CD4-positive, CD25-positive, alpha-beta regulatory T cell (primary cell): ENCODE measurements around the gene SNRPE. TPM values are rescaled to one million over a fixed set of nuclear protein-coding genes. Genes with fewer than 3 reads are reported as not detected.

Experiments
- ATAC-seq, 2 donors: fragments of 150-1000 bp; cut with Tn5 transposase; one replicate each; pipeline ENCODE4 v1.10.0; 2021; ENCODE audit warnings: low read depth in 2 of 2, moderate number of reproducible peaks in 2 of 2, moderate library complexity in 1 of 2
- DNase-seq, 3 donors: peaks; one replicate each; pipeline versions ENCODE4 v3.0.0 to v3.0.0-alpha.2; 2012 to 2022; ENCODE audit warnings: mixed read lengths in 1 of 3
- H3K27ac ChIP-seq: one replicate; pipeline ENCODE4 v1.7.0; 2013; ENCODE audit warnings: mild to moderate bottlenecking, low read length; ENCODE audit not compliant: insufficient read depth, poor library complexity, severe bottlenecking
- H3K27me3 ChIP-seq: one replicate; pipeline ENCODE4 v1.7.0; 2013; ENCODE audit warnings: low read length; ENCODE audit not compliant: control insufficient read depth, insufficient read depth
- H3K36me3 ChIP-seq: one replicate; pipeline ENCODE4 v1.7.0; 2013; ENCODE audit warnings: mild to moderate bottlenecking, low read length, moderate library complexity; ENCODE audit not compliant: control insufficient read depth, insufficient read depth
- H3K4me1 ChIP-seq: 2 replicates; pipeline ENCODE4 v1.7.0; 2013; ENCODE audit warnings: mild to moderate bottlenecking, low read length; ENCODE audit not compliant: insufficient read depth, control insufficient read depth, poor library complexity, severe bottlenecking
- H3K4me3 ChIP-seq: one replicate; pipeline ENCODE4 v1.7.0; 2013; ENCODE audit warnings: low read depth, mild to moderate bottlenecking, low read length, moderate library complexity
- H3K9me3 ChIP-seq, 2 experiments: 1 replicate in 1 of 2; 2 replicates in 1 of 2; pipeline ENCODE4 v1.7.0; 2013; ENCODE audit warnings: low read length in 2 of 2, mild to moderate bottlenecking in 1 of 2, moderate library complexity in 1 of 2; ENCODE audit not compliant: control insufficient read depth in 2 of 2
- H3K27ac Mint-ChIP-seq, 3 donors: one replicate each; pipeline ENCODE4 v1.8.0; 2020 to 2022; ENCODE audit warnings: mild to moderate bottlenecking in 3 of 3, mixed read lengths in 3 of 3, moderate library complexity in 2 of 3
- H3K27me3 Mint-ChIP-seq: one replicate; pipeline ENCODE4 v1.8.0; 2022; ENCODE audit warnings: mild to moderate bottlenecking, mixed read lengths
- H3K36me3 Mint-ChIP-seq: one replicate; pipeline ENCODE4 v1.8.0; 2020; ENCODE audit warnings: mixed read lengths
- H3K4me1 Mint-ChIP-seq, 4 donors: one replicate each; pipeline ENCODE4 v1.8.0; 2020 to 2022; ENCODE audit warnings: mixed read lengths in 4 of 4, mild to moderate bottlenecking in 1 of 4
- H3K4me3 Mint-ChIP-seq, 4 donors: one replicate each; pipeline ENCODE4 v1.8.0; 2020 to 2022; ENCODE audit warnings: mild to moderate bottlenecking in 4 of 4, mixed read lengths in 4 of 4, moderate library complexity in 3 of 4
- H3K9me3 Mint-ChIP-seq, 7 donors: one replicate each; pipeline ENCODE4 v1.8.0; 2020 to 2022; ENCODE audit warnings: mixed read lengths in 7 of 7, mild to moderate bottlenecking in 3 of 7, moderate library complexity in 2 of 7
- polyA plus RNA-seq, 4 donors: library from polyadenylated mRNA; unstranded; fragments of 300-500 nt; fragmentation: Illumina TruSeq; gene quantifications; one replicate each; pipeline ENCODE4 v1.2.3, GENCODE V29; 2021
- total RNA-seq: library from RNA; stranded (reverse); gene quantifications from one replicate; pipeline ENCODE4 v1.2.3, GENCODE V29; 2022

Gene SNRPE
- total RNA-seq (40.1 TPM), polyA plus RNA-seq (100 to 1,000 TPM; 197 to 324 (median 265) TPM)

DNA sequence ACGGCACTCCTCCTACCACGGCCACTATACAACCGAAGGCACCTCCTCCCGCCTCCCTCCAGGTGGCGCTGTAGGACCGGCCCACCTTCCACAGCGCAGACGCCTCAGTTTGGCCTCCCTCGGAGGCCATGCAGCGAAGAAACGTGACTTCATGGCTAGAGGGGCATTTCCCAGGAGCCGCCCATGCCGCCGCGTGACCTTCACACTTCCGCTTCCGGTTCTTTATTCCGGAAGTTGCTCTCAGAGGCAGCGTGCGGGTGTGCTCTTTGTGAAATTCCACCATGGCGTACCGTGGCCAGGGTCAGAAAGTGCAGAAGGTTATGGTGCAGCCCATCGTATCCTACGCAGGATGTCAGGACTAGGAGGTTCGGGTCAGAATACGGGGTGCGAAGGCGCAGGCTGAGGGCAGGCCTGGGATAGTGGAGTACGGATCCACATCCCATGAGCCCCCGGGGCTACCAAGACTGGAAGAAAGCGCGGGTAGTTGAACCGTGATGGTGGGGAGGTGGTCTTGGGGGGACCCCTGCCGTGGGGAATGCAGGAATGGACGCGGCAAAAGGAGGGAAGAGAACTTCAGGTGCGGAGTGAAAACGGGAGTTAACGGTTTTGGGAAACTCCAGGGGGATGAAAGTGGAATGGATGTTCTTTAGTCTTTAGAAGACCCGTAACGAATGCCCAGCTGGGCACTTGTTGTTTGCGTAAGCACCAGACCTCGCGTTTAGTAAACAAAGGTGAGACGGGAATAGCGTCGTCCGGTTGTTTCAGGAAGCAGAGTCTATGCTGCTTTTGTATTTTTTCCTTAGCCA lies at the start of gene SNRPE:
TSS of gene SNRPE (plus strand) at position 221 of the 806 bp plus-strand sequence. CDS start at position 282, 61 bp downstream.
- Mint-ChIP-seq H3K27ac (peak within 1 kb of the TSS; percentile 99 to 100 (median 99)), H3K27me3 (no peaks in the 10 kb centered on the region), H3K36me3 (peaks cover 26% of the 10 kb centered on the region), H3K4me3 (peak within 1 kb of the TSS; percentile 99 to 100 (median 99)), H3K9me3 (no peaks in the 10 kb centered on the region), H3K4me1 (peaks cover 14 to 33% (median 16%) of the 10 kb centered on the region in 4 donors)
- peak; percentile 98 to 99 for ATAC-seq
- no peaks in the 10 kb centered on the region for H3K9me3 ChIP-seq
- peak; percentile 95 to 98 (median 97) for DNase-seq
- peak within 1 kb of the TSS; percentile 80 for H3K27ac ChIP-seq
- peaks cover 11% of the 10 kb centered on the region for H3K4me1 ChIP-seq
- H3K4me3 ChIP-seq = peak within 1 kb of the TSS; percentile 96
- no peaks in the 10 kb centered on the region for H3K27me3 ChIP-seq
- peaks cover 27% of the 10 kb centered on the region for H3K36me3 ChIP-seq

DNA sequence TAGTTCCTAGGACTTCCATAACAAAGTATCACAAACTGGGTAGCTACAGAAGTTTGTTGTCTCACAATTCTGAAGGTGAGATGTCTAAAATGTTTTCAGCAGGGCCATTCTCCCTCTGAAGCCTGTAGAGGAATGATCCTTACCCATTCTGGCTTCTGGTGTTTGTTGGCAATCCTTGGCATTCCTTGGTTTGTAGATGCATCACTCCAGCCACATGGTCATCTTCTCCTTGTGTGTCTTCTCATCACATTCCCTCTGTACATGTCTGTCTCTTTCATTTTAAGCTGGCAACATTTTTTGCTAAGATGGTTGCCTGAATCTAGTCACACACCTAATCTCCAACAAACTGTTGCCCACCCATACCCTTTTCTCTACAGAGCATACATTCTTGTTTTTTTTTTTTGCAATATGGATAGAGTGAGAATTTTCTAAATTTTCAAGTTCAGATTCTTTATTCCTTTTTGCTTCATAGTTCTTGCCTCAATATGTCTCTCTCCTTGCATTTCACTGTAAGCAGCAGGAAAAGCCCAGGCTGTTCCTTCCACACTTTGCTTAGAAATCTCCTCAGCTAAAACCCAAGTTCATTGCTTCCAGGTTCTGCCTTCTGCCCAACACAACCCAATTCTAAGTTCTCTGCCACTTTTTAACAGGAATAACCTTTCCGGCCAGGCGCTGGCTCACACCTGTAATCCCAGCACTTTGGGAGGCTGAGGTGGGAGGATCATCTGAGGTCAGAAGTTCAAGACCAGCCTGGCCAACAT lies 47.6 kb upstream of the SNRPE start:
- Mint-ChIP-seq H3K4me1 (peaks cover 16 to 39% (median 28%) of the 10 kb centered on the region in 4 donors), H3K27me3 (no peaks in the 10 kb centered on the region), H3K27ac (peak overlapping the region in 1 of 3 donors; percentile 66), H3K9me3 (peaks cover 0 to 2% (median 0%) of the 10 kb centered on the region in 7 donors), H3K36me3 (peaks cover 28% of the 10 kb centered on the region), H3K4me3 (no peak overlapping the region)
- ATAC-seq (no peak), DNase-seq (no peak)
- H3K4me3 ChIP-seq = no peak overlapping the region
- H3K27ac ChIP-seq = peak overlapping the region; percentile 5
- H3K9me3 ChIP-seq = no peaks in the 10 kb centered on the region
- no peaks in the 10 kb centered on the region for H3K27me3 ChIP-seq
- peaks cover 52% of the 10 kb centered on the region for H3K36me3 ChIP-seq
- no peaks in the 10 kb centered on the region for H3K4me1 ChIP-seq

DNA sequence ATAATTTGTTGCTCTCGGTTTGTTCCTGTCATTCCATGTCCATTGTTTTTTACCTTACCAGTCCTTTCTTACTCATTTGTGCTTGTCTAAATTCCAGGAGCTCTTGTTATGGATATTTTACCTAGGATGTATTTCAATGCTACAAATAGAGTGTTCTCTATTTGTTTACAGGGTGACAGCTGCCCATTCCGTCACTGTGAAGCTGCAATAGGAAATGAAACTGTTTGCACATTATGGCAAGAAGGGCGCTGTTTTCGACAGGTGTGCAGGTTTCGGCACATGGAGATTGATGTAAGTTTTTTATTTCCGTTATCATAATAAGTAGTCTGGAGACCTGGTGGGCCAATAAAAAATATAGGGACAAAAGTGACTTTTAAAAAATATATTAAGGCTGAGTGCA lies 43.0 kb upstream of the SNRPE start:
- no peak overlapping the region for H3K4me3 Mint-ChIP-seq
- Histone ChIP-seq H3K9me3 (no peaks in the 10 kb centered on the region), H3K4me3 (no peak overlapping the region), H3K36me3 (peaks cover 80% of the 10 kb centered on the region), H3K4me1 (no peaks in the 10 kb centered on the region), H3K27me3 (no peaks in the 10 kb centered on the region), H3K27ac (no peak overlapping the region)
- H3K27ac Mint-ChIP-seq = no peak overlapping the region
- no peak for ATAC-seq
- H3K36me3 Mint-ChIP-seq = peaks cover 48% of the 10 kb centered on the region
- H3K4me1 Mint-ChIP-seq = peaks cover 26 to 34% (median 27%) of the 10 kb centered on the region in 4 donors
- no peak for DNase-seq
- peaks cover 0 to 2% (median 0%) of the 10 kb centered on the region in 7 donors for H3K9me3 Mint-ChIP-seq
- H3K27me3 Mint-ChIP-seq = no peaks in the 10 kb centered on the region

DNA sequence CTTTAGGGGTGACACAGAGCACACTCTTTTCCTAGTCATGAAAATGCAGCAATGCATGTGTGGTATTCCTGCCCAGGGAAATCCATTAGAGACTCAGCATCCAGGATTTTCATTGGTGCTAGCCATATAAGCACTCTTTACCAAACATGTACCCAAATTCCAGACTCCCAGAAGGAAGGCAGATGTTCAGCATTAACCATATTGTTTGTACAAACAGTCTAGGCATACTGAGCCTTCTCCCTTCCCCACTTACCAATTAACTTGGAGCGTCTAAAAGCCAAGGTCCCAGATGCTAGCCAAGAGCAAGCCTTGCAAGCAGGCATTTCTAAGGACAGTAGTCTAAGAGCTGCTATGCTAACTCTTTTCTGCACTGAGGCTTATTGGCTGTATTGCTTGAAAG lies 38.1 kb upstream of the SNRPE start:
- no peak for DNase-seq

DNA sequence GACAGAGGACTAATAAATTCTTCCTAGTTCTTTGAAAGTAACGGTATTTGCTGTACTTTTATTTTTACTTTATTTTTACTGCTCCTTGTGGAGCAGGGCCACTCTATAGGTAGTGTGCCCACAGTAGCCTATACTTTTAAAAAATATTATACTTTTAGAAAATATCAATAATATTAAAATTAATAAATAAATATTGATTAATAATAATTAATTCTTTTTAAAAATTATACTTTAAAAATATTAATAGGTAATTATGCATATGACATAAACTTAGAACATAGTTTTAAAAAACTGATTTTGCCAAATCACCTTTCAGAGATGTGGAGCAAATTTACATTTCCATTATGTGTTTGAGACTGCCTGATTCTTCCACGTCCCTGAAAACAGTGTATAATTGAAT lies 35.2 kb upstream of the SNRPE start:
- no peaks in the 10 kb centered on the region for H3K27me3 Mint-ChIP-seq
- peaks cover 12 to 29% (median 22%) of the 10 kb centered on the region in 4 donors for H3K4me1 Mint-ChIP-seq
- no peaks in the 10 kb centered on the region for H3K9me3 ChIP-seq
- peaks cover 51% of the 10 kb centered on the region for H3K36me3 Mint-ChIP-seq
- H3K4me3 ChIP-seq = no peak overlapping the region
- no peaks in the 10 kb centered on the region for H3K27me3 ChIP-seq
- no peak overlapping the region for H3K4me3 Mint-ChIP-seq
- H3K27ac ChIP-seq = no peak overlapping the region
- H3K4me1 ChIP-seq = no peaks in the 10 kb centered on the region
- H3K36me3 ChIP-seq = peaks cover 75% of the 10 kb centered on the region
- H3K9me3 Mint-ChIP-seq = peaks cover 0 to 1% (median 0%) of the 10 kb centered on the region in 7 donors
- H3K27ac Mint-ChIP-seq = peak overlapping the region in 1 of 3 donors; percentile 35
- no peak for ATAC-seq
- DNase-seq = no peak

More for the DNA sequence above, 38.1 kb upstream of the SNRPE start:
- Mint-ChIP-seq H3K9me3 (peaks cover 0 to 1% (median 0%) of the 10 kb centered on the region in 7 donors), H3K27ac (peak overlapping the region in 2 of 3 donors; percentile 13 to 48), H3K4me1 (peaks cover 12 to 31% (median 26%) of the 10 kb centered on the region in 4 donors), H3K4me3 (no peak overlapping the region), H3K36me3 (peaks cover 51% of the 10 kb centered on the region), H3K27me3 (no peaks in the 10 kb centered on the region)
- H3K4me3 ChIP-seq = no peak overlapping the region
- no peaks in the 10 kb centered on the region for H3K4me1 ChIP-seq
- no peak overlapping the region for H3K27ac ChIP-seq
- no peak for ATAC-seq
- H3K36me3 ChIP-seq = peaks cover 78% of the 10 kb centered on the region
- no peaks in the 10 kb centered on the region for H3K9me3 ChIP-seq
- no peaks in the 10 kb centered on the region for H3K27me3 ChIP-seq

DNA sequence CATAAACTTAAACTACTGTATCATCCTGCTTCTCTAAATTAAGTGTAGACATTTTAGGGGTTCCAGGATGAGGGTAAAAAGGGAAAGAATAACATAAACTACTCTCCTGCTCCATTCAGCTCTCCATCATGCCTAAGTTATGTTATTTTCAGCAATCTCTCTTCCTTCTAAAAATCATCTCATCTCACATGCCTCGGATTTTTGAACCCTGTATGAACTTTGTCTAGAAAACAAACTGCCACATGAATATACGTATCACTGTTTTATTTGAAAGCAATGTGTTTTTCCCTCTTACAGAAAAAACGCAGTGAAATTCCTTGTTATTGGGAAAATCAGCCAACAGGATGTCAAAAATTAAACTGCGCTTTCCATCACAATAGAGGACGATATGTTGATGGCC lies 33.4 kb upstream of the SNRPE start:
- H3K4me1 ChIP-seq = no peaks in the 10 kb centered on the region
- H3K4me1 Mint-ChIP-seq = peaks cover 8 to 18% (median 13%) of the 10 kb centered on the region in 4 donors
- peaks cover 0 to 1% (median 0%) of the 10 kb centered on the region in 7 donors for H3K9me3 Mint-ChIP-seq
- no peaks in the 10 kb centered on the region for H3K27me3 Mint-ChIP-seq
- H3K4me3 ChIP-seq = no peak overlapping the region
- no peak overlapping the region for H3K4me3 Mint-ChIP-seq
- no peak overlapping the region for H3K27ac ChIP-seq
- no peak for DNase-seq
- H3K9me3 ChIP-seq = no peaks in the 10 kb centered on the region
- H3K36me3 ChIP-seq = peaks cover 72% of the 10 kb centered on the region
- peak overlapping the region in 1 of 3 donors; percentile 22 for H3K27ac Mint-ChIP-seq
- ATAC-seq = no peak
- H3K27me3 ChIP-seq = no peaks in the 10 kb centered on the region
- H3K36me3 Mint-ChIP-seq = peaks cover 37% of the 10 kb centered on the region

DNA sequence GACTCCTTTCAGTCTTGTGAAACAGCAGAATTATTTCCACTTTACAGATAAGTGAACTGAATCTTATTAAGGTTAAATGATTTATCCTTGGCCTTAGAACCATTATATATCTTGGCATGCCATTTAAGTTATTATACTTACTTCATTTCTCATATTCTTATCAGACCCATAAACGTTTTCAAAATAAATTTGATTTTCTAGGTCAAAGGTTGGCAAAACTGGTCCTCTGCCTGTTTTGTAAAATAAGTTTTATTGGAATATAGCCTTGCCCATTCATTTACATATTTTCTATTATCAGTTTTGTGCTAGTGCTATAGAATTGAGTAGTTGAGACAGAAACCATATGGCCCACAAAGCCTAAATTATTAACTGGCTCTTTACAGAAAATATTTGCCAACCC lies 32.9 kb upstream of the SNRPE start:
- Mint-ChIP-seq H3K36me3 (peaks cover 34% of the 10 kb centered on the region), H3K9me3 (peaks cover 0 to 1% (median 0%) of the 10 kb centered on the region in 7 donors), H3K27ac (no peak overlapping the region), H3K4me3 (no peak overlapping the region), H3K27me3 (no peaks in the 10 kb centered on the region), H3K4me1 (peaks cover 7 to 15% (median 13%) of the 10 kb centered on the region in 4 donors)
- H3K4me1 ChIP-seq = no peaks in the 10 kb centered on the region
- no peak overlapping the region for H3K27ac ChIP-seq
- H3K36me3 ChIP-seq = peaks cover 68% of the 10 kb centered on the region
- H3K27me3 ChIP-seq = no peaks in the 10 kb centered on the region
- ATAC-seq (no peak), DNase-seq (no peak)
- no peak overlapping the region for H3K4me3 ChIP-seq
- no peaks in the 10 kb centered on the region for H3K9me3 ChIP-seq
